ENCODE results near the gene TP53TG5.

- TF ChIP-seq CTCF (IDR thresholded peaks at IDR 0.05) (no peak), POLR2AphosphoS5 (IDR thresholded peaks at IDR 0.05) (no peak), EP300 (IDR thresholded peaks at IDR 0.05) (no peak)
Observed at GRCh38 chr20:45330476-45330875, 47.6 kb downstream of the TP53TG5 start.

Measured in sigmoid colon (tissue), 4 donors.